Measurements from ENCODE around the gene GAN.

GAN gene

GRCh38 chr16:81376880-81377279 is 62.1 kb downstream of the GAN start:
- no peak for TF ChIP-seq CTCF (IDR thresholded peaks at IDR 0.05; ENCODE audit: extremely low read depth, insufficient read depth, missing control alignments)
- in situ Hi-C loops (cut with MboI; ENCODE audit: low pct_unique_long_range_greater_than_20kb, low sequenced_read_pairs, unreplicated experiment), result no loop called here
- no peak for DNase-seq (ENCODE audit: low spot score)

- in situ Hi-C loops (cut with MboI; ENCODE audit: low pct_unique_long_range_greater_than_20kb, low sequenced_read_pairs, unreplicated experiment), result no loop called here
- no peak for DNase-seq (ENCODE audit: low spot score)
- no peak for TF ChIP-seq CTCF (IDR thresholded peaks at IDR 0.05; ENCODE audit: extremely low read depth, insufficient read depth, missing control alignments)
Observed at GRCh38 chr16:81378049-81378448, 63.3 kb downstream of the GAN start.

GRCh38 chr16:81380932-81381331 is 66.2 kb downstream of the GAN start:
- DNase-seq (ENCODE audit: low spot score), result no peak
- TF ChIP-seq CTCF (IDR thresholded peaks at IDR 0.05; ENCODE audit: extremely low read depth, insufficient read depth, missing control alignments), result no peak
- in situ Hi-C loops (cut with MboI; ENCODE audit: low pct_unique_long_range_greater_than_20kb, low sequenced_read_pairs, unreplicated experiment), result no loop called here

- in situ Hi-C loops (cut with MboI; ENCODE audit: low pct_unique_long_range_greater_than_20kb, low sequenced_read_pairs, unreplicated experiment), result no loop called here
- TF ChIP-seq CTCF (IDR thresholded peaks at IDR 0.05; ENCODE audit: extremely low read depth, insufficient read depth, missing control alignments), result no peak
Observed at GRCh38 chr16:81384006-81384405, 69.2 kb downstream of the GAN start.

GRCh38 chr16:81385031-81385756 is 70.4 kb downstream of the GAN start:
- in situ Hi-C loops (cut with MboI; ENCODE audit: low pct_unique_long_range_greater_than_20kb, low sequenced_read_pairs, unreplicated experiment), result no loop called here
- TF ChIP-seq CTCF (IDR thresholded peaks at IDR 0.05; ENCODE audit: extremely low read depth, insufficient read depth, missing control alignments), result no peak
- no peak for DNase-seq (ENCODE audit: low spot score)

More at GRCh38 chr16:81384006-81384405, 69.2 kb downstream of the GAN start:
- DNase-seq (ENCODE audit: low spot score), result no peak

- TF ChIP-seq CTCF (IDR thresholded peaks at IDR 0.05; ENCODE audit: extremely low read depth, insufficient read depth, missing control alignments), result no peak
- no peak for DNase-seq (ENCODE audit: low spot score)
- in situ Hi-C loops (cut with MboI; ENCODE audit: low pct_unique_long_range_greater_than_20kb, low sequenced_read_pairs, unreplicated experiment), result no loop called here
Observed at GRCh38 chr16:81388357-81388756, 73.6 kb downstream of the GAN start.

All from GM13977 (cell line).